NCI-H1092 (cell line): Measurements from ENCODE around the gene MEX3A.
"Not testable (repeated sequence)": the region's sequence is repeated elsewhere in the genome, so short reads cannot be mapped to it uniquely, and the experiment has no call there.

Experiments used
- DNase-seq: peaks from one replicate; lab custom pipeline; 2025; lab: John Stamatoyannopoulos, UW

Gene MEX3A

DNA sequence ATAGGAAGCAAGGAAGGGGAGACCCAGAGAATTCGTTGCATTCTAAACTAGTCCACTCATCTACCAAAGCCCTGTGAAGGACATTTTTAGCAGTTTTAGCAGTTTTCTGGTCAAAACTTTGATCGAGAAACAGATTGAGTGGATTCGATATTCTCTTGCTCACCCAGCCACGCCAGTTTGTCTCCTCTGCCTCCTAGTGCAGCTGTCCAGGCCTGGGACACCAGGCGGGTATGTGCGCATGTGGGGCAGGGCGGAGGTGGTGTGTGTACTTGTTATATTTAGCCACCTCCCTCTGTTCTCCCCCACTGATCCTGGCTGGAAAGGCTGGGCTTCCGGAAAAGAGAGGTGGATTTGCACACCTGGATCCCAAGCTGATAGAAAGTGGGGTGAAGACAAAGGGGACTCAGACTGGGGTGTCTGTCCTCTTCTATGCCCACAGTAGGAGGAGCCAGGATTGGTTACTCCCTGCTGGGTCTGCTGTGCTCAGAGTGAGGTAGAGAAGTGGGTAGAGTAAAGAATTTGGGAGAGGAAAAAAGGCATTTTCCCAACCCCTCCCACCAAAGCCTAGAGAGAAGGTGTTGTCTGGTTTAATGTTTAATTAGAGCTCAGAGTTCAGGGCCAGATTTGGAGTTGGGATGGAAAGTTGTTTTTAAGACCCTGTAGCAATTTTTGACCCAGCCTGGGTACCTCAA is 36.1 kb upstream of the MEX3A start:
- DNase-seq: no peak

DNA sequence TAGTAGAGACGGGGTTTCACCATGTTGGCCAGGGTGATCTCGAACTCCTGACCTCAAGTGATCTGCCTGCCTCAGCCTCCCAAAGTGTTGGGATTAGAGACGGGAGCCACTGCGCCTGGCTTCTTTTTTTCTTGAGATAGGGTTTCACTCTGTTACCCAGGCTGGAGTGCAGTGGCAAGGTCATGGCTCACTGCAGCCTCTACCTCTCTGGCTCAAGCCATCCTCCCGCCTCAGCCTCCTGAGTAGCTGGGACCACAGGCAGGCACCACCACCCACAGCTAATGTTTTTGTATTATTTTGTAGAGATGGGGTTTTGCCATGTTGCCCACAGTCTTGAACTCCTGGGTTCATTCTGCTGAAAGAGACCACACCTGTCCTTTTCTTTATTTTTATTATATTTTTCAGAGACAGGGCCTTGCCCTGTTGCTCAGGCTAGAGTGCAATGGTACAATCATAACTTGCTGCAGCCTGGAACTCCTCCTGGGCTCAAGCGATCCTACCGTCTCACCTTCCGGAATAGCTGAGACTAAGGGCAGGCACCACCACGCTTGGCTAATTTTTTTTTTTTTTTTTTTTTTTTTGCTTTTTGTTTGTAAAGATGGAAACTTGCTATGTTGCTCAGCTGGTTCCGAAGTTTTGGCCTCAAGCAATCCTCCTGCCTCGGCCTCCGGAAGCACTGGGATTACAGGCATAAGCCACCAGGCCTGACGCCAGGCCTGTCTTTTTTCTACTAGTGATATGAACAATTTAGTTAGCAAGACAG is 35.3 kb upstream of the MEX3A start:
- DNase-seq: no peak

DNA sequence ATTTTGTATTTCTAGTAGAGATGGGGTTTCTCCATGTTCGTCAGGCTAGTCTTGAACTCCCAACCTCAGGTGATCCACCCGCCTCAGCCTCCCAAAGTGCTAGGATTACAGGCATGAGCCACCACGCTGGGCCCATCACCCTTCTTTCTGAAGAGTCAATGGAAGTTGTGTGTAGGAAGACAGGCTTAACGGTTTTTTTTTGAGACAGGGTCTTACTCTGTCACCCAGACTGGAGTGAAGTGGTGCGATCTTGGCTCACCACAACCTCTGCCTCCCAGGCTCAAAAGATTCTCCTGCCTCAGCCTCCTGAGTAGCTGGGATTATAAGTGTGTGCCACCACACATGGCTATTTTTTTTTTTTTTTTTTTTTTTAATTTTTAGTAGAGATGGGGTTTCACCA is 34.5 kb upstream of the MEX3A start:
- not testable (repeated sequence) for DNase-seq

DNA sequence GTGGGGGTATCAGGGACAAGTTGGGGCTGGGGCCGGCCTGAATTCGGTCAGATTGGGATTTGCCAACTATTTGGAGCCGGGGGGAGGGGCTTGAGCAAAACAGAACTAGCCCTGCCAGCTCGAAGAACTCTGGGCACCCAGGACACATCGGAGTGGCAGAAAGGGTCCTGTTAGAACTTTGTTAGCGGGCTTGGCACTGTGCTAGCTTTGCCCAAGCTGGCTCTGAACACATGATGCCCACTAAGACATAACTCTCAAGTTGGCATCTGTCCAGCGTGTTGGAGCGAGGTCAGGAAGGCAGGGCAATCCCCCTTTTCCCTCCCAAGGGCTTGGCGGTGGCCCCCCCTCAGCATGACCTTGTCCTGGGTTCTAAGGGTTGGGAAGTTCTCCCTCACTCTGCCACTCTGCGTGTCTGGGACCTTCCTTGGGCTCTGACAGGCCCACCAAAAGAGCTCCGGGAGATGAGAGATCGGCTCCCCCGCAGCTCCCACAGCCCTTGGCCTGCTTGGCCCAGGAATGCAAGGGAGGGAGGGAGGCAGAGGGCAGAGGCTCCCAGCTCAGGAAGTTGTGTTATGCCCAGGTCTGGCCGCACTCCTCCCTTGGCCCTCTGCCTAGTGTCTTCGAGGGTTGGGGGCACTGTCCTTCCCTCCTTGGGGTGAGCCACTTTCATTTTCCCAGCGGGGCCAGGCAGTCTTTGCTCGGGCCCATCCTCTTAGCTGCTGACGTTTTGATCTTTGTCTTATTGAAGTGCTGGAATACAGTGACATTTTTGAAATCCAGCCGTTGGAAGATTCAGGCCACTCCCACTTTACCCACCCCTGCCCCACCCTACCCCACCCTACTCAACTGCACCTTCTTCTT is 33.5 kb upstream of the MEX3A start:
- no peak for DNase-seq

GRCh38 chr1:156114919-156115513 is 32.8 kb upstream of the MEX3A start:
- DNase-seq: no peak

GRCh38 chr1:156114101-156114918 is 32.0 kb upstream of the MEX3A start, which contains the start of gene LMNA:
LMNA (plus strand) TSS chr1:156114711; CDS start chr1:156114919, 208 bp downstream.
- DNase-seq: peak; percentile 59

DNA sequence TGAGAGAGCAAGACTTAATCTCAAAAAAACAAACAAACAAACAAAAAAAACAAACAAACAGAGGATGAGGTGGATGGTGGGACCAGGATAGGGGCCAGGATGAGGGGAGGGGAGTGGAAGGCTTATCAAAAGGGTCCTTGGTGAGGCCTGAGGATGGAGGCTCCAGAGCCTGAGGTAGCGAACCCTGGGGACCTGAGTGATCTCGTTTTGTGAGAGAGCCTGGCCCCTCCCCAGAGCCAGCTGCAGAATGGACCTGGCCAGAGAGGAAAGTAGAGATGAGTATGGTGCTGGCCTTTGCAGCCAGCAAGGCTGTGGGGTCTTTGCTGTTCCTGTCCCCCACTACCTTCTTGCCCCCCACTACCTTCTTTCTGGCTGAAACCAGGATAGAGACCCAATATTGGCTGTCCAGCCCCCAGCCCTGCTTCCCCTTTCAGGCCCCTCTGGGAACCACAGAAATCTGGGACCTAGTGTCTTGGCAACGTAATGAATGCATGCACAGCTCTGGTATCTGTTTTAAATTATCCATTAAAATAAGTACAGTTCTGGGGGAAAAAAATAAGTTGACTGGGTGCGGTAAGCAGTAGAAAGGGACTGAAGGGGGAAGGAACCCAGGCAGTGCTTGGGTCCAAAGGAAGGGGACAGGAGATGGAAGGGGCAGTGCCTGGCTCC is 31.2 kb upstream of the MEX3A start:
- no peak for DNase-seq

DNA sequence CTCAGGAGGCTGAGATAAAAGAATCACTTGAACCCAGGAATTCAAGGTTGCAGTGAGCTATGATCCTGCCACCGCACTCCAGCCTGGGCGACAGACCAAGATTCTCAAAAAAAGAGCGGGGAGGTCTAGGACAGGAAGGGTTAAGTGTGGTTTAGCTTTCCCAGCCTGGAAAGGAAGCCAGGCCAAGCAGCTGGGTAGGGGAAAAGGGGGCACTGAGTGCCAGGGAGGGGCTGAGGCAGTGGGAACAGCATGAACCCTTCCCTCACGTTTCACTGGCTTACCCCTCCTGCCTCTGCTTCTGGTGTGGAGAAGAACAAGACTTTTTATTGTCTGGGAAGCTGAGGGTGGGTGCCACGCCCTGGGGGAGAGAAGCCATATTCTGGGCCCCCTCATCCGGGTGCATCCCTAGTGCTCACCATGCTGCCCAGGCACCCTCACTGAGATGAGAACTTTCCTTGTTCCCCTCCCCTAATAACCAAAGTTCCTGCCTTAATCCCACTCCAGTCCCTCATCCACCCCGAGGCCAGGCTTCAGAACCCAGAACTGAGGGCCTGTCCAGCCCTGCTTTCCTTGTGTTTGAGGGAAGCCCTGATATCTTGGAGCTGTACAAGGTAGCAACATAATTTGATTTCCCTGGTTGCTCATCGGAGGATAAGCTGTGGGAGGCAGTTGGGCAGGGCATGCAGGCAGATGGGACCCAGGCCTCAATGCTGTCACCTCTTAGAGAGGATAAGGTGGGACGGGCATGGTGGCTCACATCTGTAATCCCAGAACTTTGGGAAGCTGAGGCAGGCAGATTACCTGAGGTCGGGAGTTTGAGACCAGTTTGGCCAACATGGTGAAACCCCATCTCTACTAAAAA is 30.2 kb upstream of the MEX3A start:
- no peak for DNase-seq

DNA sequence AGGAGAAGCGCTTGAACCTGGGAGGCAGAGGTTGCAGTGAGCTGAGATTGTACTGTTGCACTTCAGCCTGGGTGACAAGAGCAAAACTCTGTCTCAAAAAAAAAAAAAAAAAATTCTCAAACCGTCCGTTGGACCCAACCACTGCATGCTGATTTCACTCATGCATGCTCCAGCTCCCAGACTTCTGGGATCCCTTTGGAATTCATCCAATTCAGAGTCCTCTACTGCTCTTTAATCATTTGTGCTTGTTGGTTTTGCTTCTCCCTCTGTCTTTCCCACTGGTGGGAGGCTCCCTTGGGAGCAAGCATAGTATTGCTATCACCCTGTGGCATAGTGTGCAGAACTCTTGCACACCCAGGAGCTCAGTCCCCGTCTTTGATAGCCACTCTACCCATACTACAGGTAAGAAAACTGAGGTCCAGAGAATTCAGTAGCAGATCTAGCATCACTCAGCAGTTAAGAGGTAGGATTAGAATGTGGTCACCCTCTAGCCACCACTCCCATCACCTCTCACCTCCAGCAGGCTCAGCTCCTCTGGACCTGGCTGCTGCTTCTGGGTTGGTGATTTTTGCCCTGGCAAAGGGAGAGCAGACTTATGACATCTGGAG is 29.2 kb upstream of the MEX3A start:
- no peak for DNase-seq

DNA sequence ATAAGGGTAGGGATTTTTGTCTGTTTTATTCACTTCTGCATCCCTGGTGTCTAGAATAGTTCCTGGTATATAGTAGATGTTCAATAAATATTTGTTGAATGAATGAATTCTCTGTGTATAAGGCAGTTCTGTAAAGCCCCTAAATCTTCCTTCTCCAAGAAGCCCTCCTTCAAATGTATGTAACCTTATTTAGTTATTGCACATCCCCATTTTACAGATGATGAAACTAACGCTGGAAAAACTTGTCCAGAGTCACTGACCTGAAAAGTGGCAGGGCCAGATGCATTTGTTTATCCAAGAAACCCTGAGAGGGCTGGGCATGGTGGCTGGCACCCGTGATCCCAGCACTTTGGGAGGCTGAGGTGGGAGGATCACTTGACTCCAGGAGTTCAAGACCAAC is 28.0 kb upstream of the MEX3A start:
- no peak for DNase-seq

DNA sequence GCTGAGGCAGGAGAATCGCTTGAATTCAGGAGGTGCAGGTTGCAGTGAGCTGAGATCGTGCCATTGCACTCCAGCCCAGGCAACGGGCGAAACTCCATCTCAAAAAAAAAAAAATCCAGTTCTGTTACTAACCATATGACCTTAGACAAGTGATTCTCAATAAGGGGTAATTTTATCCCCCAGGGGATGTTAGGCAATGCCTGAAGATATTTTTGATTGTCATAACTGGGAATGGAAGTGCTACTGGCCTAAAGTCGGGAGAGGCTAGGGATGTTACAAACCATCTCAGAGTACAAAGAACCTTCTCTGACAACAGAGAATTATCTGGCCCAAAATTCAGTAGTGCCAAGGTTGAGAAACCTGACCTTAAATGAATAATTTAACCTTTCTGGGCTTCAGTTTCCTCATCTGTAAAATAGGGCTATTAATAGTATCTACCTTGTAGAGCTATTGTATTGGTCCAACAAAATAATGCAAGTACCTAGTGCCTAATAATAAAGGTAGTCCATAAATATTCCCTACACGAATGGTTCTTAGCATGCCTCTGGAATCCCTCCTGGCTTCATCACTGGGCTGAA is 26.5 kb upstream of the MEX3A start:
- no peak for DNase-seq

- no peak for DNase-seq
Observed at GRCh38 chr1:156108057-156108456, 25.8 kb upstream of the MEX3A start.

DNA sequence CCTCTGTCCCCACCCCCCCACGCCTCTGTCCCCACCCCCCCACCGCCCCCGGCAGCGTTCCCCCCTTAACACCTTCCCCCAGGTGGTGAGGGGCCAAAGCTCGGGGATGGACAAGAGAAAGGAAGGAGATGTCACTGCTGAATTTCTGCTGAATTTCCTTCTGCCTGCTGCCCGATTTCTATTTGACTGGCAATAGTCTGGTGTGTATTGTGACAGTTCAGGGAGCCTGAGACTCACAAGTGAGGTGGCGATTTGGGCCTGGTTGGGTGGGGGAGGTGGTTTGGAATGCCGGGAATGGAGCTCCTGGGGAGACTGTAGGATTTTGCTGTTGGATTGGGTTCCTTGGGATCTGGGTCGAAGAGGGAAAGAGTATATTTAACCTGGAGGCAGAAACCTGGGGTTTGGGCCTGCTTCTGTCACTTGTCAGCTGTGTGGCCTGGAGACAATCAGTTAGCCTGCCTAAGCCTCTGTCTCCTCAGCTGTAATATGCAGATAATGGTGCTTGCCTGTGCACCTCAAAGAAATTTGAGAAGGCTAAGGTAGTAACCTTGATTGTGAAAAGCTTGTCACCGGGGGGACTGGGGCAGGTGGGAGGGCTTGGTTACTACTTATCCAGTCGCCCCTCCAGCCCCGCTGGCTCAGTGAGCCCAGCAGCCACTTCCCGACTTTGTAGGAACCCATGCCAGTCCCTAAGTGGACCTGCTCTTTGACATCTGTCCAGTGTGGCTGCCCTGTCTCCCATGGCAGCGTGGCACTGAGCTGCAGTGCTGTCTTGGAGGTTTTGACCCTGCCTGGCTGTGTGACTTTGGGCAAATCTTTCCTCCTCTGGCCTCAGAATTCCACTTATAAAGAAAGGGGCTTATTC is 24.6 kb upstream of the MEX3A start:
- DNase-seq: no peak

- DNase-seq: no peak
Observed at GRCh38 chr1:156104861-156105832, 22.9 kb upstream of the MEX3A start.

DNA sequence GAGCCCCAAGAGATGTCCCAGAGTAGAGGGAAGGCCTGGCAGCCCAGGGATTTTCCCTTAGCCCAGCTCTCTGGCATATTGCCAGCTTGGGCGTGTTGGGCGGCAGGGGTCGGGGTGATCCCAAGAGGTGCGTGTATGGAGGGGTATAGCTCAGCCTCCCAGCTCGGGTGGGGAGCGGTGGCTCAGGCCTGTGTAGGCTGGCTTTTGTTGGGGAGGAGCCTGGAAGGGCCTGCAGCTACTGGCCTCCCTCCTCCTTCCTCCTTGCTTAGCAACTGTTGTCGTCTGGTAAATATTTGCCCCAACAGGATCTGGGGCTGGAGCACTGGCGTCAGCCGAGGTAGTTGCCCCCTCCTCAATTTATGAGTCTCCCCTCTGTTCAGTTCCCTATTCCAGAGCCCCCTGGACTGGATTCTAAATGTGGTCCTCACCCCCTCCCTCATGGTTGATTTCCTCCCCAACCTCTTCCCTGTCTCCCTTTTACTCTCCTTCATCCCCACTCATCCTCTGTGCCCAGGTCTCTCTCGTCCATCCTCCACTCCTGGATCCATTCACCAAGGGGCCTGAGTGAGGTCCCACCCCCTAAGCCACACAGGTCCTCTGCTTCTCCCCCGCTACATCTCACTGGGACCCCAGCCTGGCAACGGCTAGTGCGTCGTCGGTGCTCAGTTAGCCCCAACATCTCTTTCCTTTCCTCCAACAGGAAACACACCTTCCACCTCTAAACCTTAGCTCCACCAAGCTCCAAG is 22.0 kb upstream of the MEX3A start:
- DNase-seq: peak; percentile 13

DNA sequence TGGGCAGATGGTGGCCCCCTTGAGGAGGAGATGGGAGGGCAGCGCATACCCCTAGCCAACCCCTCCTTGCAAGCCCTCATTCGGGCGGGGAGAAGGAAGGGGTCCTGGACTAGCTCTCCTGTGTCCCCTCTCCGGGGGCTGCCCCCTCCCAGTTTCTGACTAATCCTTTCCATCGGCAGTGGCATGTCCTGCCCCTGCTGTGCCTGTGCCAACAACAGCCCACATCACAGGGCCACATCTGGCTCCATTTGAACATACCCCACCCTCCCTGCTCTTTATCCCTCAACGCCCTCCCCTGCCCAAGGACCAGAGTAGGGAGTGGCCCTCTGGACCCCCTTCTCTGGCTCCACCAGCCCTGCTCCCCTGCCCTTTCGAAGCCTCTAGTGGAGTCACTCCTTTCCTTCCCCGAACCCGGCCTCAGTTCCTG is 21.3 kb upstream of the MEX3A start:
- DNase-seq: no peak
